A673 (cell line): ENCODE data around the gene FBXO31.

ENCODE experiments used
- CTCF ChIP-seq: fragments of 300-800, 200-600 bp; sonication (generic); conservative IDR thresholded peaks from 2 replicates; pipeline ENCODE4 v1.5.1; 2017; ENCODE audit warnings: low read depth, mild to moderate bottlenecking, antibody characterized with exemption, low read length, moderate library complexity, mixed read lengths
- EZH2 ChIP-seq: fragments of 200-600 bp; sonication (generic); IDR thresholded peaks from 2 replicates; pipeline ENCODE4 v1.6.1; 2017; ENCODE audit warnings: borderline replicate concordance, low read depth, mild to moderate bottlenecking, mixed read lengths, antibody characterized with exemption, low read length; ENCODE audit not compliant: poor library complexity, severe bottlenecking

DNA sequence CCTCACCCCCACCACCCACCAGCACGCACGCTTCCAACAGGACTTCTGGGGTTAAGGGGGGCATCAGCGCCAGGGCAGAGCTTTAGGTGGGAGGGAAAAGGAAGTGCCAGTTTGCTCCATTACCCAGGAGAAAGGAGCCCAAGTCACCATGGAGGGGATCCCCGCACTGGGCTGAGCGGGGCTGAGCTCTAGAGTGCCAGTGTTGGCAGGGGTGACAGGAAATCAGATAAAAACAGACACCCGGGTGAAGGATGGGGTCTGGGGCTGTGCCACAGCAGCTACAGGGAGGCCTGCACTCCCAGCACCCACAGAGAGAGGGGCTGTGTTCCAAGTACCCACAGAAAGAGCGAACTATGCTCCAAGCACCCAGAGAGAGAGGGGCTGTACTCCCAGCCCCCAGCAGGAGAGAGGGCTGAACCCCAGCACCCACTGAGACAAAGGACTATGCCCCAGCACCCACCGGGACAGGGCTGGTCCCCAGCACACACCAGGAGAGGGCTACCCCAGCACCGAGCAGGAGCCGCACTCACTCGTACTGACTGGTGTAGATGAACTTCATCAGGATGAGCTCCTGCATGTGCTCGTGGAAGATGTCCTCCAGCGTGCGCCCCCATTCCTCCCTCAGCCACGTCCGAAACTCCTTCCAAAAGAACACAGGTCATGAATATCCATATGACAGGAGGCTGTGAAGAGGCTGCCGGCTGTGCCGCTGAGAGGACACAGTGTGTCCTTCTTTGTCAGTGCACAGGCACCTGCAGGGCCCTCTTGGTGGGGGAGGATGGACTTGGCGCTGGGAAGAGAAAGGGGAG lies 47.7 kb downstream of the FBXO31 start:
- TF ChIP-seq CTCF: no peak
- TF ChIP-seq EZH2: no peak
